Upper lobe of right lung (tissue), 1 donor: ENCODE measurements around the gene MRPL42. TPM values are rescaled to one million over a fixed set of nuclear protein-coding genes. Genes with fewer than 3 reads are reported as not detected.

Experiments
- ATAC-seq: fragments of 200-7000 bp; cut with Tn5 transposase; one replicate; pipeline ENCODE4 v1.9.1; 2020; ENCODE audit warnings: mild to moderate bottlenecking, moderate library complexity
- DNase-seq: peaks from one replicate; pipeline ENCODE4 v3.0.0-alpha.2; 2020
- H3K27ac ChIP-seq: fragments of 200-600 bp; one replicate; pipeline ENCODE4 v1.8.0; 2022
- H3K27me3 ChIP-seq: fragments of 200-600 bp; one replicate; pipeline ENCODE4 v1.8.0; 2022; ENCODE audit warnings: mild to moderate bottlenecking
- H3K36me3 ChIP-seq: fragments of 200-600 bp; one replicate; pipeline ENCODE4 v1.8.0; 2022
- H3K4me1 ChIP-seq: fragments of 200-600 bp; one replicate; pipeline ENCODE4 v1.8.0; 2022
- H3K4me3 ChIP-seq: fragments of 200-600 bp; one replicate; pipeline ENCODE4 v1.8.0; 2022; ENCODE audit warnings: mild to moderate bottlenecking
- H3K9me3 ChIP-seq: fragments of 200-600 bp; one replicate; pipeline ENCODE4 v1.8.0; 2022
- CTCF ChIP-seq: fragments of 200-600 bp; IDR thresholded peaks from one replicate; pipeline ENCODE4 v1.8.0; 2022; ENCODE audit warnings: antibody characterized with exemption
- intact Hi-C: fragments of 100-400 bp; cut with DNase I; formaldehyde crosslinking; loops from one replicate; pipeline ENCODE4 v1.11.0; 2022
- total RNA-seq: library from RNA; stranded (reverse); fragmentation: NEBNext Ultra II Directional; extraction: Animal tissue kit (Norgen Biotek cat#: 25700); gene quantifications from one replicate; pipeline ENCODE4 v1.2.1, GENCODE V29; 2021
- donor health status: DM: no; HTN: yes; CAD: no; lungs with severe emphysema.

The MRPL42 gene
- total RNA-seq, 1 donor from 2014 or later = 49.4 TPM

GRCh38 chr12:93451423-93452158, 15.7 kb upstream of the MRPL42 start:
- Histone ChIP-seq H3K36me3 (no peaks in the 10 kb centered on the region), H3K4me1 (no peaks in the 10 kb centered on the region), H3K4me3 (no peak overlapping the region), H3K27ac (no peak overlapping the region), H3K9me3 (no peaks in the 10 kb centered on the region), H3K27me3 (no peaks in the 10 kb centered on the region)
- no peak for DNase-seq
- ATAC-seq = no peak
- TF ChIP-seq CTCF = no peak
- intact Hi-C loops = no loop called here

GRCh38 chr12:93453633-93454032, 13.7 kb upstream of the MRPL42 start:
- Histone ChIP-seq H3K4me1 (no peaks in the 10 kb centered on the region), H3K9me3 (no peaks in the 10 kb centered on the region), H3K4me3 (no peak overlapping the region), H3K36me3 (no peaks in the 10 kb centered on the region), H3K27me3 (no peaks in the 10 kb centered on the region), H3K27ac (no peak overlapping the region)
- intact Hi-C loops = no loop called here
- DNase-seq (no peak), ATAC-seq (no peak)
- TF ChIP-seq CTCF = no peak

- DNase-seq (no peak), ATAC-seq (no peak)
- intact Hi-C loops = no loop called here
- Histone ChIP-seq H3K9me3 (no peaks in the 10 kb centered on the region), H3K4me3 (no peak overlapping the region), H3K27me3 (no peaks in the 10 kb centered on the region), H3K4me1 (no peaks in the 10 kb centered on the region), H3K27ac (no peak overlapping the region), H3K36me3 (no peaks in the 10 kb centered on the region)
- TF ChIP-seq CTCF = no peak
Measured at GRCh38 chr12:93456077-93456476, 11.2 kb upstream of the MRPL42 start.

GRCh38 chr12:93459097-93459496, 8.2 kb upstream of the MRPL42 start:
- no peaks in the 10 kb centered on the region for H3K27me3 ChIP-seq
- no peaks in the 10 kb centered on the region for H3K36me3 ChIP-seq
- TF ChIP-seq CTCF = no peak
- H3K4me1 ChIP-seq = no peaks in the 10 kb centered on the region
- no peak overlapping the region for H3K27ac ChIP-seq
- no peak for DNase-seq
- no peak overlapping the region for H3K4me3 ChIP-seq
- no peaks in the 10 kb centered on the region for H3K9me3 ChIP-seq
- intact Hi-C loops = no loop called here
- ATAC-seq = no peak

GRCh38 chr12:93460003-93460402, 7.3 kb upstream of the MRPL42 start:
- H3K27ac ChIP-seq = no peak overlapping the region
- intact Hi-C loops = no loop called here

More at GRCh38 chr12:93460003-93460402, 7.3 kb upstream of the MRPL42 start:
- no peaks in the 10 kb centered on the region for H3K27me3 ChIP-seq
- H3K4me3 ChIP-seq = no peak overlapping the region
- no peaks in the 10 kb centered on the region for H3K9me3 ChIP-seq
- H3K36me3 ChIP-seq = no peaks in the 10 kb centered on the region
- no peak for ATAC-seq
- DNase-seq = no peak
- H3K4me1 ChIP-seq = no peaks in the 10 kb centered on the region
- TF ChIP-seq CTCF = no peak
